Raji (cell line): Measurements from ENCODE around the gene HIVEP1.

Experiments used
- POLR2A ChIP-seq: IDR thresholded peaks from 2 replicates; pipeline ENCODE4 v1.6.1; 2011; ENCODE audit warnings: low read depth, low read length, control low read depth; ENCODE audit not compliant: insufficient read depth

Gene HIVEP1

GRCh38 chr6:11978169-11978987, 33.7 kb upstream of the HIVEP1 start:
- no peak for TF ChIP-seq POLR2A

DNA sequence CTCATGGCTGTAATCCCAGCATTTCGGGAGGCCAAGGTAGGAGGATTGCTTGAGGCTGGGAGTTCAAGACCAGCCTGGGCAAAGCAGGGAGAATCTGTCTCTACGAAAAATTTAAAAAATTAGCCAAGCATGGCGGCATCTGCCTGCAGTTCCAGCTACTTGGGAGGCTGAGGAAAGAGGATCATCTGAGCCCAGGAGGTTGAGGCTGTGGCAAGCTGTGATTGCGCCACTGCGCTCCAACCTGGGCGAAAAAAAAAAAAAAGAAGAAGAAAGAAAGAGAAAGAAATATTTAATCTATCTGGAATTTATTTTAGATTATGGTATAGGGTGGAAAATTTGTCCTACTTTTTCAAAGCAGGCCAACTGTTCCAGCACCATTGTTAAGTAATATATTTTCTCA, 32.2 kb upstream of the HIVEP1 start:
- TF ChIP-seq POLR2A, result no peak

GRCh38 chr6:11983306-11983705, 28.8 kb upstream of the HIVEP1 start:
- TF ChIP-seq POLR2A, result no peak

DNA sequence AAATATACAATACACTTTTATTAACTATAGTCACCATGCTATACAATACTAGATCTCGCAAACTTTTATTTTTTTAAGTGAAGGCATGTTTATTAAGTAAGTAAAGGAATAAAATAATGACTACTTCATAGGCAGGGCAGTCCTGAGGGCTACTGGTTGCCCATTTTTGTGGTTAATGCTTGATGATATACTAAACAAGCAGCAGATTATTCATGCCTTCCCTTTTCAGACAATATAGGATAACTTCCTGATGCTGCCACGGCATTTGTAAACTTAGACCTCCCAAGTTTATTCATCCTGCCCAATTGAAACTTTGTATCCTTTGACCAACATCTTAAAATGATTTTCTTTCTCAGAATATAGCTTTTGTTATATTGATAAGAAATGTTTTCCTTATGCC, 24.7 kb upstream of the HIVEP1 start:
- no peak for TF ChIP-seq POLR2A

DNA sequence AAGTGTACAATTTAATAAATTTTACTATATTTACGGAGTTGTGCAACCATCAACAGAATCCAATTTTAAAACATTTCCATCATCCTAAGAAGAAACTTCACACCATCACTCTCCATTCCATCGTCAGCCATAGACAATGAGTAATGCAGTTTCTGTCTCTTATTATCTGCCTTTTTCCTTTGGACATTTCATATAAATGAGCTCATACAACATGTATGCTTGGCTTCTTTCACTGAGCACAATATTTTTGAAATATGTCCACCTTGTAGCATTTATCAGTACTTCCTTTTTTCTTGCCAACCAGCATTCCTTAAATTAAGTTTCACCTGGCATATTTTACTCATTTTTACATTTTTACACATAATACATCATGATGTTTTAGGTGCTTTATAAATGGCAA, 22.7 kb upstream of the HIVEP1 start:
- TF ChIP-seq POLR2A, result no peak

GRCh38 chr6:11992086-11992485, 20.0 kb upstream of the HIVEP1 start:
- no peak for TF ChIP-seq POLR2A

DNA sequence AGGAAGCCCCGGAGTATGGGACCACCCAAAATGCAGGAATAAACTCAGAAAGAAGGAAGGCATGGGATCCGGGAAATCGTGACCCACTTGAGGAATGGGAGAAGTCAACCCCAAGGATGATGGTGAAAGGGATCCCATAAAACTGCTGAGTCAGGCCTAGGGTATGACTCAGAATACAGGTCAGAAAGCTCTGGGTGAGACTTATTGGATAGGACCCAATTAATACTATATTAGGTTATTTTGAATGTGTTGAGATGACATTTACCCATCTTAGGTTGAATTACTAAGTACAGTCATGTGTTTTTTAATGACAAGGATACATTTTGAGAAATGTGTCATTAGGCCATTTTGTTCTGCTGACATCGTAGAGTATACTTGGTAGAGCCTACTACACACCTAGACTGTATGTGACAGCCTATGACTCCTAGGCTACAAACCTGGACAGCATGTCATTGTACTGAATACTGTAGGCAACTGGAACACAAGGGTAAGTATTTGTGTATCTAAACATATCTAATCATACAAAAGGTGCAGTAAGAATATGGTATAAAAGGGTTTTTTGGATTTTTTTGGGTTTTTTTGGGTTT, 17.1 kb upstream of the HIVEP1 start:
- no peak for TF ChIP-seq POLR2A

DNA sequence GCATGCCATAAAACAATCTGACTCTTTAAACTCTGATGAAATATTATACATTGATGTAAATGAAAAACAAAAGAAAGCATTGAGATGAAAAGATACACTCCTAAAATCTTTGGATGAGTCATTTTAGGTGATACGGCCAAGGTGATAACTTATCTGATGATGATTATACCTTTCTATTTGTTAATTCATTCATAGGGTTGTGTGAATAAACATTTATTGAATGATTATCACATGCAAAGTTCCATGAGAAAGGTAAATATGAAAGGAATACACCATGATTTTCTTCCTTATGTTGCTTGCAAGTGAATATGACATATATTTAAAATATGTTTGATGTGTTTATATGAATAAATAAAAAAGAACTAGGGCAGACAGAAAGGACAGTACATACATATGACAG, 15.4 kb upstream of the HIVEP1 start:
- TF ChIP-seq POLR2A, result no peak

GRCh38 chr6:11999246-11999645, 12.9 kb upstream of the HIVEP1 start:
- no peak for TF ChIP-seq POLR2A

DNA sequence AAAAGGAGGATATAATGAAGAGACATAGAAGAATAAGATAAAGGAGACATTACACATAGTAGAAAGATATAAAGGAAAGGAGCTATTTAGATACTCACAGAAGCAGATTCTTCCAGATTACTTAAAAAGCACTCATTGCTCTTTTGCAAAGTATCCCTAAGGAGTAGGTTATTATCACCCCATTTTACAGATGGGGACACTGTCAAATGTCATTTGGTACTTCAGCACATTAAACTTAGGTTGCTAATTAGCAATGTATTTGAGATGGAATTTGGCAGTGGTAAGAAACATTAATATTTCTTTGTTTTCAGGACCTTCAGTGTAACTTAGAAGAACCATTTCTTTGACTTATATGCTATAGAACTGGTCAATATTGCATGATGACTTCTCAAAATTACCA, 11.9 kb upstream of the HIVEP1 start:
- TF ChIP-seq POLR2A, result no peak

GRCh38 chr6:12001004-12001705, 11.0 kb upstream of the HIVEP1 start:
- TF ChIP-seq POLR2A, result no peak

DNA sequence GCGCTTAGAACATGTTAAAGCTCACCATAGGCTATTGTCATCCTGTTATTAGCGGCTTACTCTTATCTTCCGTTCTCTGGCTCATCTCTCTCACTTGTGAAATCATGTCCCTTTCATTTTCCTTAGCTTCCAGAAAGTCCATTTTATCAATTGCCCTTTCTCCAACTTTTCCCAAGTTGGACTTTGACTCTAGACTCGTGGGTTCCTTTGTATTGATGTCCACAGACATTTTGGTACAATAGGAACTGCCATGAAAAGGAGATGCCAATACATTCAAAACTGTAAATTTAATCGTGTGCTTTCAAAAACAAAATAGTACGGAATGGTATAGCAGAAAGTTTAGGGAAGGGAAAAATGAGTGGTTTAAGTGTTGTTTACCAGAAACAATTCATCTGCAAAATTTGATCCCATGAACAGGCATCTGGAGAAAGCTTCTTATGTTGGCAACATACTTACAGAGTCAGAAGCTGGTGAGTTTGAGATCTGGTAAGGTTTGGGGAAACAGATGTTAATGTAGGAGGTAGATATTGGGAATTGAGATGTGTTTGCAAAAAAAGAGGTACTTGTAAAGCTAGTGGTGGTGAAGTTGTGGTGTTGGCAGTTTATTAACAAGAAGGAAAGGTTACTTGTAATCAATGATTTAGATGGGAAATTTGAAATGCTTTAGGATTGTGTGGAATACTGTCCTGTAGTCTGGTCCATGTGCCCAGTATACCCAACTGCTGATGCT, 10.2 kb upstream of the HIVEP1 start:
- no peak for TF ChIP-seq POLR2A

- no peak for TF ChIP-seq POLR2A
Observed at GRCh38 chr6:12007473-12007872, 4.6 kb upstream of the HIVEP1 start.

DNA sequence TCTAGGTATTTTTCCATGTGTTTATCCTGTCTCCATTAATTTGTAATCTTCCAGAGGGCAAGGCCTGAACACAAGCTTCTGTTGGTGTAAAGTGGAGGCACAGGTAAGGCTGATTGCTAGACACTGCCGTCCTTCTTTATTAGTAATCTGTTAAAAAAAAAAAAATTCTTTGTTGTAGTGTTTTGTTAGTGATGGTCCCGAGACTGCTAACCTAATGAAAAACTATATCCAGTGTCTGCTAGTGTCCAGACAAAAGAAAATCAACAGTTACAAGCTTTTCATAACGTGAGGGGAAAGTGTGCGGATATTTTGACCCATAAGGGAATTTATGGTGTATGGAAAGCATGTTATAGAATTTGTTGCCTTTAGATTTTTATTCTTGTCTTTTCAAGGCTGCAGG, 4.2 kb upstream of the HIVEP1 start:
- TF ChIP-seq POLR2A, result no peak

DNA sequence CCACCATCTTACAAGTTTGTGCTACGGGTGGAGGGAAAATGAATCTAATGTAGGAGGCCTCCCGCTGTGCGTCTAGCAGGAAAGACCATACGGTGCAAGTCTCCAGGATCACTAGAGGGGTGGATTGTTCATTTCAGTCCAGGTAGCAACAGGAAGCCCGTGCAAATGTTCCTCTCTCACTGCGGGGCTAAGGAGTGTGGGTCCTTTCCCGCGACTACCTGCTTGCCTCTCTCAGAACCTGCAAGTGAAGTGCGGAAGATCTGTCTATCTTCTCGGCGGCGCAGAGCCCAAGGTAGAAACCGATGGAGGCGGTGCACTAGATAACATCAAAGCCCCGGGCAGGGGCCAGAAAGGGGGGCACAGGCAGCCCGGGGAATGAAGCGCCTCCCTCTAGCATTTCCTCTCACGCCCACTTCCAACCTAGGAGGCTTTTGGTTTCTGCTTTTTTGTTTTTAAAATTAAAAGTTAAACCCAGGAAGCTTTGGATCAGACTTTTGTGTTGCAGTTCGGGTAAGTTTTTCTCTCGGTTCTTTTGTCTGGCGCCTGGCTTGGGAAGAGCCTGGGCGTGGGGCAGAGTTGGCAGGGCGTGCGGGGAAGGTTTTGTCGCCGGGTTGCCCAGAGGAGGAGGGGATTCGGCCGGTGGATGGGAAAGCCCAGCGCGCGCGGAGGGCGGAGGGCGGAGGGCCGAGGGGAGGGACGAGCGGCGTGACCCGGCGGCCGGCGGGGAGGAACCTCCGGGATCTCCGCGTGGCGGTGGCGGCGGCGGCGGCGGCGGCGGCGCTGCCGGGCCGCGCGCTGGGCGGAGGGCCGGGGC, 3.5 kb upstream of the HIVEP1 start:
- TF ChIP-seq POLR2A, result peak; percentile 85
